HG03025 (cell line): Measurements from ENCODE around the gene TOR2A.
"Not testable (repeated sequence)": the region's sequence is repeated elsewhere in the genome, so short reads cannot be mapped to it uniquely, and the experiment has no call there.

Source experiments
- ATAC-seq: cut with Tn5 transposase; IDR thresholded peaks from one replicate; pipeline ENCODE4 v1.9.1; 2021; ENCODE audit warnings: mild to moderate bottlenecking, moderate library complexity; ENCODE audit not compliant: unreplicated experiment, low FRiP score

The TOR2A gene

DNA sequence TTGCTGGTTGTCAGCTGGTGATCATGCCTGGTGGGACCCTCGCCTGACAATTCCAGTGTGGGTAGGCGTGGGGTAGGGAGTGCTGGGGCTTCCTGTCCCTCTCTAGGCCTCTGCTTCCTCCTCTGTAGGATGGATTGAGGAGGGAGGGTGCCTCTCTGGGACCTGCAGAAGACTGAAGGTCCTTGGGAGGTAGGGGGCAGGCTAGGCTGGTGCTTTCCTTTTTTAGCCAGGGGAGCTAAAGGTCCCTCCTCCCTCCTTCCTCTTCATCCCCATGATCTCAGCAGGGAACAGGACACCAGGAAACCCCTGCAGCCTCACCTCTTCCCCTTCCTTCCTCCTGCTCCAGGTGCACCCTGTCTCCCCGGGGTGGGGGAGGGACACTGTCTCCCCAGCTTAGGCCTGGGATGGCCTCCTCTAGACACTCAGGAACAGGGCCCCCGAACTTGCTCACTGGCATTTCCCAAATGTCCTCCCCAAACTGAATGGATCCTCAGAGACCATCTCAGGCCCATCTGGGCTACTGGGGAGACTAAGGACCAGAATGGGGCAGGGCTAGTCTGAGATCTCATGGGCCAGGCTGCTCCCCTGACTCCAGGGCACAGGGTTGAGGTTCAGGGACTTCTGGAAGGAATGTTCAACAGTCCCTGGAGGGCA is 35.0 kb upstream of the TOR2A start:
- no peak for ATAC-seq

DNA sequence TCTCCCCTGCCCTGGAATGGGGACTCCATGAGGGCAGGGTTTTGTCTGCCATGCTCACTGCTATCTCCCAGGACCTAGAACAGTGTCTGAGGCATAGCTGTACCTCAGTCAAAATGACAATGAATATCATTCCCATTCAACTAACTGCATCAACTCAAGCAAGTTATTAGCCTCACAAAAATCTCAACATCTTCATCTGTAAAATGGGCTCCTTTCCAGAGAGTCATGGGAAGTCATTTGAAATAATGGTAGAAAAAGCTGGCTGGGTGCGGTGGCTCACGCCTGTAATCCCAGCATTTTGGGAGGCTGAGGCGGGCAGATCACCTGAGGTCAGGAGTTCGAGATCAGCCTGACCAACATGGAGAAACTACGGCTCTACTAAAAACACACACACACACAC is 34.0 kb upstream of the TOR2A start:
- no peak for ATAC-seq

DNA sequence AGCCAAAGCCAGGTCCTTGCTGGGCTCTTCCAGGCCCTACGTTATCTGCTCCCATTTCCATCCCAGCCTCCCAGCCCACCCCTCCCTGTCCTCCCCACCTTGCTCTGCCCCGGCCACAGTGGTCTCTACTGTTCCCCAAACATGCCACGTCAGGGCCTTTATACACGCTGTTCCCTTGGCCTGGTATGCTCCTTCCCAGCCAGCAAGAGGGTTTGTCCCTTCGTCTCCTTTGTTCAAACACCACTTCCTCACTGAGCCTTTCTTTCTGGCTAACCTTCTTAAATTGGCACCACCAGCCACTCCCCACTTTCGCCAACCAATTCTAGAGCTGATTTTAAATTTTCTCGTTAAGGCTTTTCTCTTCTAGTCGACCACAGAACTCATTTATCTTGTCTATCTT is 33.6 kb upstream of the TOR2A start:
- no peak for ATAC-seq

DNA sequence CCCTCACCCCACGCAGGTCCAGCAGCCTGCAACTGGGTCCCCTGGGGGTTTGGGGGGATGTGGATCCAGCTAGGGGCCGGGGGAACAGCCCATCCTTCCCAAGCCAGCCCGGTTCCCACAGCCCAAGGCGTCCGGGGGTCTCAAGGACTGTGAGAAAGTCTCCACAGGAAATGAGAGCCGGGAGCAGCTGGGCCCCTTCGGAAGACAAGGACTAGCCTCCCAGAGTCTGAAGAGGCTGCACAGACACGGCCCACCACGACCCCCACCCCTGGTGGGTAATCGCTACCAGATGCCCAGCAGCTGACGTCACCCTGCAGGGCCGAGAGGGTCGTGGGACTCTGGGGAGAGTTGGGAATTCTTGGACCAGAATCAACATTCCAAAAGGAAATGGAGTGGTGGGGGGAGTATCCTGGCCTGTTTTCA is 32.8 kb upstream of the TOR2A start:
- ATAC-seq, result no peak

DNA sequence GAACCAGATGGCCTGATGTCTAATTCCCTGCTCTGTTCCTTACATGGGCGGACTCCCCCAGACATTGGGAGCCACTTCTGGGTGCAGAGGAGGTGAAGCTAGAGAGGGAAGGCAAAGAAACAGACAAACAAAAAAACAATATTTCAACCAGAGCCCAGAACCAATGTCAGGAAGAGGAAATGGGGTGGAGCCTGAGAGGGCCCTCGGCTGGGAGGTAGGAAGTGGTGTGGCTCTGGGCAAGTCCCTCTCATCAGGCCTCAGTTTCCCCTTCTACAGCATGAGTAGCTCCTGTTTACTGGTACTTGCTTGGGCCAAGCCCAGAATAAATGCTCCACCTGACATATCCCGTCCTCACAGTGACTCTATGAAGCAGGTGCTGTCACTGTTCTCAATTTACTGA is 32.3 kb upstream of the TOR2A start:
- no peak for ATAC-seq

DNA sequence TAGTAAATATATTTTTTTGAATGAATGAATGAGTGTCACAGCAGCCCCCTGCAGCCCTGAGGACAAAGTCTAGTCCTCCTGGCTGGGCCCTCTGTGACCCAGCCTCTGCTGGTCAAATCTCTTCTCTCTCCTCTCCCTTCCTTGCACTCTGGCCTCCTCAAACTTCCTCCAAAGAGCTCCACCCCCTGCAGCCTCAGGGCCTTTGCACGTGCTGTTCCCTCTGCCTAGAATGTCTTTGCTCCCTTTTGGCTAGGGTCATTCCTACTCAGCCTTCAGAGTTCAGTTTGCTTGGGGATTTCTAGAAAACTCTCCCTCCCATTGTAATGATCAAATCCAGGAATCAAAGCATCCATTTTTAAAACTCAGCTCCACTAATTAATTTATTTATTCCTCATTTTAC is 30.3 kb upstream of the TOR2A start:
- no peak for ATAC-seq

DNA sequence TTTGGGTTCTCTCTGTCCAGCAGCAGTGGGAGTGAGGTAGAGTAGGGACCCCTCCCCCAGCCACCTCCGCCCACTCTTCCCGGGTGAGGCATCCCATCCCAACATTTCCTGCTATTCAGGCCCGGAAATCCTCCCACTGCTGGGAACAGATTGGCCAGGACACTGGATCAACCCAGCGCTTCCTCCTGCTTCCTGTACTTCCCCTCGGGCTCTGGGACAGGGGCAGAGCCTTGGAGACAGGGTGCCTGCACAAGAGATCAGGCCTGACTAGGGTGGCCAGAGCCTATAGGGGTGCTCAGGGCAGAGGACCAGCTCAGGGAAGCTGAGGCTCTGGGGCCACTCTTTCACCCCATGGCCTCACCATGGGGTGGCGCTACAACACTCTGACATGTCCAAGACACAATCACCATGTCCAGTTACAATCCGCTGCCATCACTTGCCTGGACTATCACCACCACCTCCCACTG is 28.9 kb upstream of the TOR2A start:
- no peak for ATAC-seq

DNA sequence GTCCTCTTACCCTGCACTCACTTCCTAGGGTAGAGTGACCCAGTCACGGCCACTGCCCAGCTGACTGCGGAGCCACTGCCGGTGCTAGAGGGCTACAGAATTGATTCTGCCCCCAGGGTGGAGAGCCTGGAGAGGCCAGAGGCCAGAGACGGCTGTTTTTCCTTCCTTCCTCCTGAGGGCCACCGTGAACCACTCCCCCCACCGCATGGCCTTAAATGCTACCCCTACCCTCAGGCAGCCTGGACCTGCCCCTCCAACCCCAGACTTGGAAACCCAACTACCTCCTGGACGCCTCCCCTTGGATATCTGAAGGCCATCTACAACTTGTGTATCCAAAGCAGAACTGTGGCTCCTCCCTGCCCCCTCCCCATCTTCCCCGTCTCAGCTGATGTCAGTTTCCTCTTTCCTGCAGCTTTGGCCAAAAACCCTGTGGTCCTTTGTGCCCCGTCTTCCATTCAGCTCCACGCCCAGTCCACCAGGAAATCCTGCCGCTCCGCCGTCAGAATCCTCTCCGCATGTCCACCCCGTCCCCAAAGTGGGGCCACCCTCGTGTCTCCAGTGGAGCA is 27.1 kb upstream of the TOR2A start:
- ATAC-seq, result no peak

DNA sequence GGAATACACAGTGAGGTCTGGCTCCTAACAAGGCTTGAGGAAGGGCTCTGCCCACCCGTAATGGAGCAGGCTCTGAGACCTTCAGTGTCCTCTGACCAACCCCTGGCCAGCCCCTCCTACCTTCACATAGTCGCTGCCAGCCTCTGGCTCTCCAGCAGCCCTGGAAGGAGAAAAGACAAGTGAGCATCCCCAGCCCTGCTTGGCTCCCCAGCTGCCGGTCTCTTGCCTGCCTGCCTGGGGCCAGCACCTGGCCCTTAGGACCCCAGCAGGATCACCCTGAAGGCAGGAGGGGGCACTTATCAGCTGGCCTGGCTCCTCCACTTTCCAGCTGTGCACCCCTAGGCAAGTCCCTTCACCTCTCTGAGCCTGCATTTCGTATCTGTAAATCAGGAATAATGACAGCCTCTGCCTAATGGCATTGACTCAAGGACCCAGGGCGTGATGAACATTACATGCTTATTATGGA is 26.4 kb upstream of the TOR2A start:
- no peak for ATAC-seq

DNA sequence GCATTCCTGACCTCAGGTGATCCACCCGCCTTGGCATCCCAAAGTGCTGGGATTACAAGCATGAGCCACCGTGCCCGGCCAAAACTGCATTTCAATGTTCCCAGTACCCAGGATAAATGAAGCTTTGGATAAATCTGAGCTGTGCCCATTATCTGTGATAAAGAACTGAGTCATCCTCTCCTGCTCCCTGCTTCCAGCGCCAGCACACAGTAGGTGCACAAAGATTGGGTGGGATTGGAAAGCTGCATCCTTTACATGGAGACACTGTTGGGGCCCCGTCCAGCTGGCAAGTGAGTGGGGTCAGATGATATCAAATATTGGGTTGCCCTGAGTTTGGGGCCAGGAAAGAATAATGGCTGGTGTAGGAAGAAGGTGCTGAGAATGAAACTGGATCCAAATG is 26.0 kb upstream of the TOR2A start:
- no peak for ATAC-seq

DNA sequence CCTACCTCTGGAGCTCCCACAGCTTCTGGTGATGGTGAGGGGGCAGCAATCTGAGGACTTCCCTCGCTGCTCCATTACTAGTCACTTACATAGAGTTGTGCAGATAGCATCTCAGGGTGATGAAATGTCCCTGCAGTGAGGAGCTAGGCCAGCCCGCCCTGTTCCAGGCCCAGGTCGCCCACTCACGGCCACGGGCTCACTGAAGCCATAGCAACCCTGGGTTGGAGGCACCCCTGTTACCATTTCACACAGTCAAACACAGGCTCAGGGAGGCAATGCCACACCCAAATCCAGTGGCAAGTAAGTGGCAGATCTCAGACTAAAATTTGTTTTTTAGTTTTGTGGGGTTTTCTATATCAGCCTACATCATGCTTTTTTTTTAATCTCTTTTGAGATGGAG is 23.7 kb upstream of the TOR2A start:
- ATAC-seq, result no peak

DNA sequence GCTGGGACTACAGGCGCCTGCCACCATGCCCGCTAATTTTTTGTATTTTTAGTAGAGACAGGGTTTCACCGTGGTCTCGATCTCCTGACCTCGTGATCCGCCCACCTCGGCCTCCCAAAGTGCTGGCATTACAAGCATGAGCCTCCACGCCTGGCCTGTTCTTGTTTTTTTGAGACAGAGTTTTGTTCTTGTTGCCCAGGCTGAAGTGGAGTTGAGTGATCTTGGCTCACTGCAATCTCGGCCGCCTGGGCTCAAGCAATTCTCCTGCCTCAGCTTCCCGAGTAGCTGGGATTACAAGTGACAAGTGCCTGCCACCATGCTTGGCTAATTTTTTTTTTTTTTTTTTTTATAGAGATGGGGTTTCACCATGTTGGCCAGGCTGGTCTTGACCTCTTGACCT is 21.7 kb upstream of the TOR2A start:
- not testable (repeated sequence) for ATAC-seq

DNA sequence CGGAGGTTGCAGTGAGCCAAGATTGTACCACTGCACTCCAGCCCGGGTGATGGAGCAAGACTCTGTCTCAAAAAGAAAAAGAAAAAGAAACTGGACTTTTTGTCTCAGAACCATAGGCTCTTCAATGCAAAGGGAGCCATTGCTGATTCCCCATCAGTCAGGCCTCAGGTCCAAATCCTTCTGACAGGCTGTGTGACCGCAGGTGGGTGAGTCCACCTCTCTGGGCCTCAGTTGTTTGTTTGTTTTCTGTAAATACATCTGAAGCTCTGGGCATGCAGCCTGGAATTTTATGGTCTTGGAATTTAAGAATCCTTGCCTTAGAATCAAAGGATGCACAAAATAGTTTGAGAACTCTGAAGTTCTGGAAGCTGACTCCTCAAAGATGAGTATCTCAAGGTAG is 21.1 kb upstream of the TOR2A start:
- no peak for ATAC-seq

DNA sequence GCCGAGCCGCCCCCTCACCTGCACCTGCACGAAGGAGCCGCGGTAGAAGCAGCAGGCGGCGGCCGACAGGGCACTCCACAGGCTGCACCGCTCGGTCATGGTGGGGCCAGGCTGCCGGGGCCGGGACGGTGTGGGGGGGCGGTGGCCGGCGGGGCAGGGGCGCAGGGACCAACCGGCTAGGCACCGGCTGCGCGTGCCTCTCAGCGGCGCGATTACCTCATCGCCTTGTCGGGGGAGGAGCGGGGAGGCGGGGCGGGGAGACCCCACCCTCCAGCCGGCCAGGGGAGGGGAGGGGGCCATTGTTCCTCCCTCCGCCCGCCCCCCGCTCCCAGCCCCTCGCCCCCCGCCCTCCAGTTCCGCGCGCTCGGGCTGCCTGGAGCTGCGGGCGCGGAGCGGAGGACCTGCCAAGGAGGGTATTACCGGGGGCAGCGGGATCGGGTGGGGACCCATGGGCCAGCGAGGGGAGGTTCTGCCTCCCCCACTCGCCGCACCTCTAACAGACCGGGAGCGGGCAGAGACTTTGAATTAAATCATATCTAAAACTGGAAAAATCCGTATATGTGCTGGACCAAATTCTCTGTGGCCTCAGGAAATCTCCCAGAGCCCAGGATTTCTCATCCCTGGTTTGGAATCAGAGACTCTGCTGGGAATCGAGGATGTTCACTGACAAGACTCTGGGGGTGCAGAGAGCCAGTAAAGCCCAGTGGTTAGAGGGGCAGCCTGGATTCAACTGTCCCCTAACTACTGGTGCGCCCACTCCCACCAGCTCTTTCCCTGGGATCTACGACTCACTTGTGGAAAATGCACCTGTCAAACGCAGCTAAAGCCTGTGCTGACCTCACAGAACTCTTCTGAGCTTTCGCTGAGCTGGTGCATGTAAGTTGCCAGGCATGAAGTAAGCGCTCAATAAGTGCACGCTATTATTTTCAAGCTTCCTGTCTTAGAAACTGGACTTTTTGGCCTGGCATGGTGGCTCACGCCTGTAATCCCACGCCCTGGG is 20.3 kb upstream of the TOR2A start:
- no peak for ATAC-seq

DNA sequence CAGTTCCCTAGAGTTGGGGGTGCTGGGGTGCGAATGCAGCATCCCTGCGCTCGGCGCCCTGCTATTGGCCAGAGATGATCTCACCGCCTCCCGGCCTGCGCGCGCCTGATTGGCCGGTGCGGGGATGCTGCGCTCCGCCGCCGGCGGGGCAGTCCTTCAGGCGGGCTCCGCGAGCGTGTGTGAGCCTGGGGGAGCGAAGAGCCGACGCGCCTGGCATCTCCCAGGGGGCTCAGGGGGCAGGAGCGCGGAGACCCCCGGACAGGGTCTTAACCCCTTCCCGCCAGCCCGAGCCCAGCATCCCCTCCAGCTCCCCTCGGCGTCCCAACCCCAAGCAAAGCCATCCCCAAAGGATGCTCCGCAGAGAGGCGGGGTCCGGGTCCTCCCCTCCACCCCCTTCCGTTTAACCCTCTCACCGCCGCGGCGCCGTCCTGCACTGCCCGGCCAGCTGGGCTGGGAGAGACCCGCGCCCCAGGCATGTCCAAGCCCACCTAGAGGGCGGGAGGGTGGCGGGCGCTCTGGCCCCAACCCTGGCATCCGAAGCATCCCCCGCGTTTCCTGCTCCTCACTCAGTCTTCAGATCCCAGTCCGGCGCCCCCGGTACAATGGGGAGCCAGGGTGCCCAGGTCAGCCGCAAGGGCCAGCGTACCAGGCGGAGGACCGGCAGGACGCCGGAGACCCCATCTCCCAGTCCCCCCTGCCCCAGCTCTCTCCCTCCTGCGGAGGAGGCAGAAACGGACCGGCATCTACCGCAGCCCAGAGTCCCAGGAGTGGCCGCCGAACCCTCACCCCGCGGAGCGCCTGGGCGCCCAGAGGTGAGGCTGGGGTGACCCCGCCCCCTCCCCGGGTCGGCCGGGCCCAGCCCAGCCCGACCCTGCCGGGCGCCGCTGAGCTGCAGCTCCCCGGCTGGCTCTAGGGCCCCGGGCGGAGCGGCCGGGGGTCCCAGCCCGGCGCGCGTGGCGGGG is 19.3 kb upstream of the TOR2A start:
- no peak for ATAC-seq

DNA sequence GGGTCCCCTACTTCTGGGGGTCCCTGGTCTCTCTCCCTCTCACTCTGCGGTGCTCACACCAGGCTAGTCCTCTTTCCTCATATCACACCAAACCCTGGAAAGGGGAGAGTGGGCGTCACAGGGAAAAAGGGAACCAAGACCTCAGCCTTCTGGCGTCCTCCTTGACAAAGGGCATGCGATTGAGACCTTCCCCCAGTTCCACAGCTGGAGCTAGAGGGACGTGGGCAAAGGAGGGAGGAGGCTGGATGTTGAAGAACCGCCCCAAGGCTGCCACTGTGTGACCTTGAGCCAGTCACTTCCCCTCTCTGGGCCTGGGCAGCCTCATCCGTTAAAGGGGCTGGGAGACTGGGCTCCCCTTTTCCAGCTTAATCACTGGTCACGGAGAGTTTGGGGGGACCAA is 18.5 kb upstream of the TOR2A start:
- ATAC-seq, result no peak

DNA sequence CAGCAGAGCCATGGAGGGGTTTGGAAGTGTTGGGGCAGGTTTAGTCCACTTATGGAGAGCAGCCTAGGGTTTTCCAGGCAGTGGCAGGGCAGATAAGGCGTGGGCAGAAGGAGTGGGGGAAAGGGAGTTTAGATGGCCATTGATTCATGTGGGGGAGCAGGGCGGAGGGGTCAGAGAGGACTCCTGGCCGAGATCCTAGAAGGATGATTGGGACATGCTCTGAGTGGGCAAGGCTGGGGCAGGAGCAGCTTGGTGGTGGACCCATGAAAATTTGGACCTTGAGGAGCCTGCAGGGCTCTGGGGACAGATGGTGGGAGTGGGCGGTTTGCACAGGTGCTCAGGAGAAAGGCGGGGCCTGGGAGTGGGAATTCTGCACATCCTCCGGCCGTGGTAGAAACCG is 18.1 kb upstream of the TOR2A start:
- no peak for ATAC-seq

DNA sequence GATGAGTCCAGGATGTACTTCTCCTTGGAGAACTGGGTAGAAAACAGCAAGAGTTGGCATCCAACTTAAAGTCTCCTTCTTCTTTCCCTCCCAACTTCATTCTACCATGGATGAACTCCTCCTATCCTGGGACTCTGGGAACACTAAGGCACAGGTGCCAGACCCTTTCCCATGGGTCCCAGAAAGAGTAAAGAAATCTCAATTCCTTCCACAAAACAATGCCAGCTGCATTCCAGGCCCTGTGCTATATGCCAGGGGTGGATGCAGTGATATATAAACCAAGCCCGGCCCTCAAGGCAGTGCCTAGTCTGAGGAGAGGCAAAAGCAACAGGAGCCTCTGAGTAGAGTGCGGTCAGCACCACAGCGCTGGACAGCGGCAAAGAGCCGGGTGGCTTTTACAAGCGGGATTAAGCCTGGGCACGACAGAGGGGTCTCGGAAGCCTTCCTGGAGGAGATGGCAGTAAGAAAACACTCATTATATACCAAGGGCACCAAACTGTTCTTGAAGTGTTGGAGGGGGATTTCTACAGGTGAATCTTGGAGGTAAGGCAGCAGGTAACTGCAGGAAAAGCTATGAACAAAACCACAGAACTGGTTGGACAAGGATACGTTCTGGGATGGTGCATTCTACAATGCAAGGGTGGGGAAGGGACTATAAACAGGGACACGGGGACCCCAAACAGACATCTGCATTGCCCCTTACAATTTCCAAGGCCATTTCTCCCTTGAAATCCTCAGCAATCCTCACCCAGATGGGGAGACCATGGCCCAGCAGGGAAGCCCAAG is 16.4 kb upstream of the TOR2A start:
- ATAC-seq, result no peak

DNA sequence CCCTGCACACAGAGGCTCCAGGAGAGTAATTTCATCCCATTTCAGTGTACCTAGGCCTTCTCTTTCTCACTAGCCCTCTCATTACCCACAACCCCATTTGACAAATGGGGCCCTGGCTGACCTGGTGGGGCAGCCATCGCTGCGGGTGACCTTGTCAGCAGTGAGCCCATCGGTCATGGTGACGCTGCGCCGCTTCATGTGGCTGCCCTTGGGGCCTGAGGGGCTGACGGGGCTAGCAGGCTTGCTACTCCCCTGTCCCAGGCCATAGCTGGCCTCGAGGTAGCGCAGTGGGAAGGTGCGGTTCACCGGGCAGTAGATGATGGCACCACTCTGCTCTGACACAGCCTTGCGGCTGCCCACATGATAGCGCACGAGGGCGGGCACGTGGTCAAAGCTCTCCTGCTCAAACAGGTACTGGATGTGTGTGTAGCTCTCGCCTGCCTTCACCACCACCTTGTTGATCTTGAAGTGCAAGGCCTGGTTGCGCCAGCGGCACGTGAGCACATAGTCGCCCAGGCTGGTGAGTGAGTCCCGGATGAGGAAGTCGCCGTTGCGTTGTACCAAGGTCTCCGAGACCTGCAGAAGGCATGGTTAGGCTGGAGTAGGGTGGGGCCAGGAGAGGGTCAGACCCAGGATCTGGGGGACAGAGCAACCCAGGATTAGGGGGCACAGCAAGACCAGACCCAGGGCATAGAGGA is 14.1 kb upstream of the TOR2A start:
- no peak for ATAC-seq
